ENCODE results near the gene L3MBTL2.

L3MBTL2 gene

DNA sequence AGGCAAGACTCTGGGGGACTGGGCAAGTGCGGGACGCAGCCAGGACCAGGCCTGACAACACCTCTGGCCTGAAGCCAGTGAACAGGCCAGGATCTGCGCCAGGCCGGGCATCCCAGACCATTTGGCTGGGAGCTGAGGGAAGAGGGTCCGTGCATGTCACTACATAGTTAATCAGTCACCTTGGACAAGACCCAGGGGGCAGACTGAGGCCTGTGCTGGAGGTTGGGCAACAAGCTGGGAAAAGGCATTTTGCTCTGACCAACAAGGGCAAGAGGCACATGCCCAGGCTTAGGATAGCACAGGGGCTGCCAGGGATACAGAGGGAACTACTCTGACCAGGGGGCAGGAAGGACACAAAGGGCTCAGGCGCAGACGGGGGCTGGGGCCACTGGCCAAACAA lies 42.6 kb downstream of the L3MBTL2 start:
- no peak overlapping the region for H3K4me3 ChIP-seq (ENCODE audit: low read length)
- H2AK5ac ChIP-seq (ENCODE audit: low read length) = no peak overlapping the region
- no peak overlapping the region for H2BK5ac ChIP-seq (ENCODE audit: low read length)
- no peak for DNase-seq
- peaks cover 38% of the 10 kb centered on the region for H3K36me3 ChIP-seq (ENCODE audit: control insufficient read depth, insufficient read depth, low read length)
- H3K79me1 ChIP-seq (ENCODE audit: low read length) = no peaks in the 10 kb centered on the region
- no peak overlapping the region for H3K56ac ChIP-seq (ENCODE audit: low read length)
- no peak overlapping the region for H2BK15ac ChIP-seq (replicated peaks; ENCODE audit: low read depth)
- H3K23ac ChIP-seq (ENCODE audit: low read length) = no peak overlapping the region
- no CpG with 5 or more reads among the region's 7 CpGs for WGBS (ENCODE audit: extremely low coverage, insufficient coverage, low lambda C conversion rate)
- no peaks in the 10 kb centered on the region for H3K27me3 ChIP-seq (ENCODE audit: insufficient read depth, low read length, poor library complexity)
- H3K18ac ChIP-seq (ENCODE audit: low read length) = no peak overlapping the region
- H2BK120ac ChIP-seq (ENCODE audit: low read depth, low read length) = no peak overlapping the region
- no peak overlapping the region for H3K9ac ChIP-seq (ENCODE audit: low read length)
- no peaks in the 10 kb centered on the region for H3K79me2 ChIP-seq (ENCODE audit: control insufficient read depth, insufficient read depth, low read length)
- no peaks in the 10 kb centered on the region for H3K4me1 ChIP-seq (ENCODE audit: control insufficient read depth, low read depth, low read length)
- no peak overlapping the region for H3K4ac ChIP-seq (ENCODE audit: low read depth, low read length)
- no peak overlapping the region for H3K4me2 ChIP-seq (ENCODE audit: low read length)
- no peak overlapping the region for H4K8ac ChIP-seq (ENCODE audit: low read depth, low read length)
- no peak overlapping the region for H4K5ac ChIP-seq (ENCODE audit: low read length)
- H3K27ac ChIP-seq (ENCODE audit: low read depth, low read length) = no peak overlapping the region

DNA sequence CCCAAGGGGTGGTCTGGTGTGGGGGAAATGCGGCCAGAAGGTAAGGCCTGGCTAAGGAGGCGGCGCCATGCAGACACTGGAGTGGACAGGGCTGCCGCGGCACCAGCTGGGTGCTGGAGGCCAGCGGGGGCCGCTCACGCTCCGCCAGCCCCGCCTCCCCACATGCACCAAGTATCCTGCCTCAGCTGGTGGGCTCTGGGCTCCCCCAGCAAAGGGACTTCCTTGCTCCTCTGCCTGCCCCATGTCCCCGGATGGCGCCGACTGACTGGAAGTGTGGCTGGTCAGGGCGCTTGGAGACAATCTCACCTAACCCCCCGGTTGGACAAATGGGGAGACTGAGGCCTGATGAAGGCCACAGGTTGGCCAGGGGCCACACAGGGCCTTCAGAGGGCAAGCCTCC lies 43.2 kb downstream of the L3MBTL2 start:
- Histone ChIP-seq H3K4me3 (ENCODE audit: low read length) (no peak overlapping the region), H3K4ac (ENCODE audit: low read depth, low read length) (no peak overlapping the region), H3K9ac (ENCODE audit: low read length) (no peak overlapping the region), H2BK120ac (ENCODE audit: low read depth, low read length) (no peak overlapping the region), H3K79me1 (ENCODE audit: low read length) (no peaks in the 10 kb centered on the region), H3K79me2 (ENCODE audit: control insufficient read depth, insufficient read depth, low read length) (no peaks in the 10 kb centered on the region), H3K36me3 (ENCODE audit: control insufficient read depth, insufficient read depth, low read length) (peaks cover 43% of the 10 kb centered on the region), H3K56ac (ENCODE audit: low read length) (no peak overlapping the region), H3K18ac (ENCODE audit: low read length) (no peak overlapping the region), H4K5ac (ENCODE audit: low read length) (no peak overlapping the region), H2BK5ac (ENCODE audit: low read length) (no peak overlapping the region), H3K27ac (ENCODE audit: low read depth, low read length) (no peak overlapping the region), H2BK15ac (replicated peaks; ENCODE audit: low read depth) (no peak overlapping the region), H3K27me3 (ENCODE audit: insufficient read depth, low read length, poor library complexity) (no peaks in the 10 kb centered on the region), H3K4me1 (ENCODE audit: control insufficient read depth, low read depth, low read length) (no peaks in the 10 kb centered on the region), H4K8ac (ENCODE audit: low read depth, low read length) (no peak overlapping the region), H2AK5ac (ENCODE audit: low read length) (no peak overlapping the region), H3K4me2 (ENCODE audit: low read length) (no peak overlapping the region), H3K23ac (ENCODE audit: low read length) (no peak overlapping the region)
- no CpG with 5 or more reads among the region's 15 CpGs for WGBS (ENCODE audit: extremely low coverage, insufficient coverage, low lambda C conversion rate)
- no peak for DNase-seq

DNA sequence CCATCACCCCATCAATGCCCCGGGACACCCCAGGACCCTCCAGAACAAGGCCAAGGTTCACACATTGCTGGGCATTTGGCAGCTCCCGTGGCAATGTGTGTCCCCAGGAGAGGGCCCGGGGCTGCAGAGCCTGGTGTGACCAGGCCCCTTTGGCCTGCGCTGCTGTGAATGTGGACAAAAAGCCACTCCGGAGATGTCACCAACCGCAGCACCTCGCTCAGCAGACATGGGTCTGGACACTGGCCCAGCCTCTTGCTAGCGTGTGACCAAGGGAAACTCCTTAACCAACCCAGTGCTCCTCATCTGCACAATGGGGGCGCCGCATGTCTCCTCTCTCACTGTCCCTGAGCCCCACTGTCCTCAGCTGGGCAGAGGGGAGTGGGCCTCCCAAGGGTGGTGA lies 43.6 kb downstream of the L3MBTL2 start:
- no peaks in the 10 kb centered on the region for H3K27me3 ChIP-seq (ENCODE audit: insufficient read depth, low read length, poor library complexity)
- H3K18ac ChIP-seq (ENCODE audit: low read length) = no peak overlapping the region
- H3K79me2 ChIP-seq (ENCODE audit: control insufficient read depth, insufficient read depth, low read length) = no peaks in the 10 kb centered on the region
- H3K27ac ChIP-seq (ENCODE audit: low read depth, low read length) = no peak overlapping the region
- H3K4me1 ChIP-seq (ENCODE audit: control insufficient read depth, low read depth, low read length) = no peaks in the 10 kb centered on the region
- H2BK120ac ChIP-seq (ENCODE audit: low read depth, low read length) = no peak overlapping the region
- H4K5ac ChIP-seq (ENCODE audit: low read length) = no peak overlapping the region
- H3K4me3 ChIP-seq (ENCODE audit: low read length) = no peak overlapping the region
- no peak for DNase-seq
- no peaks in the 10 kb centered on the region for H3K79me1 ChIP-seq (ENCODE audit: low read length)
- H2AK5ac ChIP-seq (ENCODE audit: low read length) = no peak overlapping the region
- H4K8ac ChIP-seq (ENCODE audit: low read depth, low read length) = no peak overlapping the region
- H3K36me3 ChIP-seq (ENCODE audit: control insufficient read depth, insufficient read depth, low read length) = peaks cover 45% of the 10 kb centered on the region
- H3K4me2 ChIP-seq (ENCODE audit: low read length) = no peak overlapping the region
- no peak overlapping the region for H2BK15ac ChIP-seq (replicated peaks; ENCODE audit: low read depth)
- no peak overlapping the region for H3K4ac ChIP-seq (ENCODE audit: low read depth, low read length)
- H3K9ac ChIP-seq (ENCODE audit: low read length) = no peak overlapping the region
- no peak overlapping the region for H3K23ac ChIP-seq (ENCODE audit: low read length)
- H3K56ac ChIP-seq (ENCODE audit: low read length) = no peak overlapping the region
- no CpG with 5 or more reads among the region's 10 CpGs for WGBS (ENCODE audit: extremely low coverage, insufficient coverage, low lambda C conversion rate)
- H2BK5ac ChIP-seq (ENCODE audit: low read length) = no peak overlapping the region

DNA sequence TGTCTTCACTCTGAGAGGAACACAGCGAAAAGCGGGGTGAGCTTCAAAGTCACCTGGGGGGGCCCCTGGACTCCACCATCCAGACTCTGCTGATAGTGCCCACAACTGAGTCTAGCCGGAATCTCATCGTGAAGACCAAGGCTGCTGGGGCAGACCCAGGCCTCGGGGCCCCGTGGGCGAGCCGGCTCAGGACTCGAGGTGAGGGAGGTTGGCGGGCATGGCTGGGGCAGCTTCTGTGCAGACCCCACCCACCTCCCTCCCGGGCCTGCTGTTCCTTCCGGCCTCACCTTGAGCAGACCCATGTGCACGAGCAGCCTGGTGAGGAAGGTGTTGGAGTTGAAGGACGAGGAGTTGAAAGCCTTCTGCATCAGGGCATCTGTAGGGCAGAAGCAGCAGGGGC lies 44.3 kb downstream of the L3MBTL2 start:
- Histone ChIP-seq H3K79me2 (ENCODE audit: control insufficient read depth, insufficient read depth, low read length) (no peaks in the 10 kb centered on the region), H3K56ac (ENCODE audit: low read length) (no peak overlapping the region), H3K27ac (ENCODE audit: low read depth, low read length) (no peak overlapping the region), H2BK15ac (replicated peaks; ENCODE audit: low read depth) (no peak overlapping the region), H3K18ac (ENCODE audit: low read length) (no peak overlapping the region), H2BK5ac (ENCODE audit: low read length) (no peak overlapping the region), H3K9ac (ENCODE audit: low read length) (no peak overlapping the region), H4K8ac (ENCODE audit: low read depth, low read length) (no peak overlapping the region), H2BK120ac (ENCODE audit: low read depth, low read length) (no peak overlapping the region), H3K36me3 (ENCODE audit: control insufficient read depth, insufficient read depth, low read length) (peaks cover 48% of the 10 kb centered on the region), H3K79me1 (ENCODE audit: low read length) (no peaks in the 10 kb centered on the region), H3K27me3 (ENCODE audit: insufficient read depth, low read length, poor library complexity) (no peaks in the 10 kb centered on the region), H4K5ac (ENCODE audit: low read length) (no peak overlapping the region), H3K23ac (ENCODE audit: low read length) (no peak overlapping the region), H2AK5ac (ENCODE audit: low read length) (no peak overlapping the region), H3K4me2 (ENCODE audit: low read length) (no peak overlapping the region), H3K4me1 (ENCODE audit: control insufficient read depth, low read depth, low read length) (no peaks in the 10 kb centered on the region), H3K4me3 (ENCODE audit: low read length) (no peak overlapping the region), H3K4ac (ENCODE audit: low read depth, low read length) (no peak overlapping the region)
- WGBS (ENCODE audit: extremely low coverage, insufficient coverage, low lambda C conversion rate) = no CpG with 5 or more reads among the region's 14 CpGs
- DNase-seq = no peak

DNA sequence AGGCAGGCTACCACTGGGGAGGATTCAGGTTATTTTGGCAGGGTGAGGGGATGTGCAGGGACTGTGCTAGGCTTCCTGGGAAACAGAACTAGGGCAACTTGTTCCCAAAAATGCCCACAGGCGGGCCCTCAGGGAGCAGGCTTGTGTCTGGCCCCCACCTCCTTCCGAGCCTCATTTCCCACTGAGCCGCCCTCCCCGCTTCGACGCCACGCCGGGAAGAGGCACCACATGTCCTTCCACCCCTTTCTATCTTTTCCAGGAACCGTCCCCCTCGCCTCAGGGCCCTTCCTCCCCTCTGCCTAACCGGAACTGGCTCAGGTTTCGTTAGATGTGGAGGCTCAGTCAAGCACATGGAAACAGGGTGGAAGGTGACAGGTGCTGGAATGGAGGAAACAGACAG lies 45.0 kb downstream of the L3MBTL2 start:
- Histone ChIP-seq H3K4me2 (ENCODE audit: low read length) (no peak overlapping the region), H3K27ac (ENCODE audit: low read depth, low read length) (no peak overlapping the region), H2BK15ac (replicated peaks; ENCODE audit: low read depth) (no peak overlapping the region), H3K79me1 (ENCODE audit: low read length) (no peaks in the 10 kb centered on the region), H3K9ac (ENCODE audit: low read length) (no peak overlapping the region), H3K79me2 (ENCODE audit: control insufficient read depth, insufficient read depth, low read length) (no peaks in the 10 kb centered on the region), H3K56ac (ENCODE audit: low read length) (no peak overlapping the region), H3K18ac (ENCODE audit: low read length) (no peak overlapping the region), H2AK5ac (ENCODE audit: low read length) (no peak overlapping the region), H3K27me3 (ENCODE audit: insufficient read depth, low read length, poor library complexity) (no peaks in the 10 kb centered on the region), H3K23ac (ENCODE audit: low read length) (no peak overlapping the region), H3K36me3 (ENCODE audit: control insufficient read depth, insufficient read depth, low read length) (peaks cover 46% of the 10 kb centered on the region), H2BK5ac (ENCODE audit: low read length) (no peak overlapping the region), H4K8ac (ENCODE audit: low read depth, low read length) (no peak overlapping the region), H2BK120ac (ENCODE audit: low read depth, low read length) (no peak overlapping the region), H3K4me3 (ENCODE audit: low read length) (no peak overlapping the region), H4K5ac (ENCODE audit: low read length) (no peak overlapping the region), H3K4me1 (ENCODE audit: control insufficient read depth, low read depth, low read length) (no peaks in the 10 kb centered on the region), H3K4ac (ENCODE audit: low read depth, low read length) (no peak overlapping the region)
- no CpG with 5 or more reads among the region's 12 CpGs for WGBS (ENCODE audit: extremely low coverage, insufficient coverage, low lambda C conversion rate)
- no peak for DNase-seq

DNA sequence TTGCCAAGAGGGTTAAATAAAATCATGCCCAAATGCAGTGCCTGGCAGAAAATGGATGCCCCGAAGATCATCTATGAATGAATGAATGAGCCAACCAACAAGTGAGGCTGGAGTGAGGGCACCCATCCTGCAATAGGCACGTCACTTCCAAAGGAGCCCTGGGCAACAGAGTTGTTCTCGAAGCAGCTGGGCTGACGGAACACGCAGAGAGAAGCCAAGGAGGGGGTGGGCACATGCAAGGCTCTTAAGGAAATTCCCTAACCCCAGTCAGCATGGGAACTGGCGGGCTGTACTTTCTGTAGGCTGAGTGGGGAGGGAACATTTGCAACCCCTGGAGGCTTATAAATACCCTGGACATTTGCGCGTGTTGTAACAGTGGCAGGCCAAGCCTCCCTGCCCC lies 47.3 kb downstream of the L3MBTL2 start:
- Histone ChIP-seq H2AK5ac (ENCODE audit: low read length) (no peak overlapping the region), H3K27me3 (ENCODE audit: insufficient read depth, low read length, poor library complexity) (no peaks in the 10 kb centered on the region), H2BK15ac (replicated peaks; ENCODE audit: low read depth) (no peak overlapping the region), H3K36me3 (ENCODE audit: control insufficient read depth, insufficient read depth, low read length) (peaks cover 48% of the 10 kb centered on the region), H2BK120ac (ENCODE audit: low read depth, low read length) (no peak overlapping the region), H3K79me2 (ENCODE audit: control insufficient read depth, insufficient read depth, low read length) (no peaks in the 10 kb centered on the region), H3K4me2 (ENCODE audit: low read length) (no peak overlapping the region), H3K23ac (ENCODE audit: low read length) (no peak overlapping the region), H4K5ac (ENCODE audit: low read length) (no peak overlapping the region), H3K4me3 (ENCODE audit: low read length) (no peak overlapping the region), H3K9ac (ENCODE audit: low read length) (no peak overlapping the region), H3K4me1 (ENCODE audit: control insufficient read depth, low read depth, low read length) (peaks cover 2% of the 10 kb centered on the region), H4K8ac (ENCODE audit: low read depth, low read length) (no peak overlapping the region), H3K4ac (ENCODE audit: low read depth, low read length) (no peak overlapping the region), H3K79me1 (ENCODE audit: low read length) (no peaks in the 10 kb centered on the region), H3K27ac (ENCODE audit: low read depth, low read length) (no peak overlapping the region), H3K56ac (ENCODE audit: low read length) (no peak overlapping the region), H3K18ac (ENCODE audit: low read length) (no peak overlapping the region), H2BK5ac (ENCODE audit: low read length) (no peak overlapping the region)
- no peak for DNase-seq
- no CpG with 5 or more reads among the region's 8 CpGs for WGBS (ENCODE audit: extremely low coverage, insufficient coverage, low lambda C conversion rate)
